ENCODE data around the gene MVB12B.

The MVB12B gene

DNA sequence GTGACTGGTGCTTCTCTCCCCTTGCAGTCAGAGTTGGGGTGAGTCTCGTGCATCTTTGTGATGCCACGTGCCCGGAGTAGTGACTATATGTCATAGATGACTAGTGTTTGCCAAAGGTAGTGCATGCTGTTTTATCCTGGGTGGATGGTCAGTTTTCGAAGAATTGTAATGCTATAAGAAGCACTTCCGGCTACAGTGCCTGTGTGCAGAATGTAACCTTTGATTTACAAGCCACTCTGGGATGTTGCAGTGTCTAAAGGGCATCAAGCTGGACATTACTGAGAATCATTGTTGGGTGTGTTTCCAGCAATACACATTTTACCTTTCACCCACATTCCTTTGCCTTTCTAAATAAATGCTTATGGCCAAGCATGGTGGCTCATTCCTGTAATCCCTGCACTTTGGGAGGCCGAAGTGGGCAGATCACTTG lies 16.7 kb downstream of the MVB12B start:
- Histone ChIP-seq H3K4me1 (ENCODE audit: control insufficient read depth, insufficient read depth, low read length) (peaks cover 28% of the 10 kb centered on the region), H3K36me3 (ENCODE audit: control insufficient read depth, insufficient read depth, low read length) (peaks cover 3% of the 10 kb centered on the region), H3K27me3 (ENCODE audit: control insufficient read depth, insufficient read depth, low read length, poor library complexity, severe bottlenecking) (no peaks in the 10 kb centered on the region), H3K27ac (ENCODE audit: insufficient read depth, low read depth, low read length, poor library complexity, severe bottlenecking) (no peak overlapping the region), H3K9me3 (ENCODE audit: control insufficient read depth, low read length) (no peaks in the 10 kb centered on the region), H3K4me3 (ENCODE audit: insufficient read depth, low read depth, low read length) (no peak overlapping the region)
- 91 to 96% methylated on average over 6 of the region's 6 CpGs for WGBS, 2 experiments

DNA sequence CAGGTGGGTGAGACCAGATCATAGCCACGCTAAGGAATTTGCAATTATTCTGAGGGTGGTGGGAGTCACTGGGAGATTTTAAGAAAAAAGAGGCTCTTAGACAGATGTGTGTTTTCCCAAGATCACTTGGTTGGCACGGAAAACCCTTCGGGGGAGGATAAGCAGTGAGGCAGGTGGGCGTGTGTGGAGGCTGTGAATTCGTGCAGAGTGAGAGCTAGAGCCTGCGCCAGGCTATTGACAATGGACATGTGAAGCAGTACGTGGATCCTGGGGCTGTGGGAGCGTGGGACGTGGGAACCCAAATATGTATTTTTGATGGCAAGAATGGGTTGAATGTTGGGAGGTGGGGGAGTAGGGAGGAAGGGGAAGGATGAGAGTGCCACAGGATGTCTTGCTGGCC lies 19.4 kb downstream of the MVB12B start:
- H3K4me3 ChIP-seq (ENCODE audit: insufficient read depth, low read depth, low read length), result no peak overlapping the region
- peaks cover 28% of the 10 kb centered on the region for H3K4me1 ChIP-seq (ENCODE audit: control insufficient read depth, insufficient read depth, low read length)
- no peaks in the 10 kb centered on the region for H3K27me3 ChIP-seq (ENCODE audit: control insufficient read depth, insufficient read depth, low read length, poor library complexity, severe bottlenecking)
- peaks cover 3% of the 10 kb centered on the region for H3K9me3 ChIP-seq (ENCODE audit: control insufficient read depth, low read length)
- 95 to 96% methylated on average over 9 of the region's 9 CpGs for WGBS, 2 experiments
- H3K27ac ChIP-seq (ENCODE audit: insufficient read depth, low read depth, low read length, poor library complexity, severe bottlenecking), result no peak overlapping the region
- peaks cover 3% of the 10 kb centered on the region for H3K36me3 ChIP-seq (ENCODE audit: control insufficient read depth, insufficient read depth, low read length)

DNA sequence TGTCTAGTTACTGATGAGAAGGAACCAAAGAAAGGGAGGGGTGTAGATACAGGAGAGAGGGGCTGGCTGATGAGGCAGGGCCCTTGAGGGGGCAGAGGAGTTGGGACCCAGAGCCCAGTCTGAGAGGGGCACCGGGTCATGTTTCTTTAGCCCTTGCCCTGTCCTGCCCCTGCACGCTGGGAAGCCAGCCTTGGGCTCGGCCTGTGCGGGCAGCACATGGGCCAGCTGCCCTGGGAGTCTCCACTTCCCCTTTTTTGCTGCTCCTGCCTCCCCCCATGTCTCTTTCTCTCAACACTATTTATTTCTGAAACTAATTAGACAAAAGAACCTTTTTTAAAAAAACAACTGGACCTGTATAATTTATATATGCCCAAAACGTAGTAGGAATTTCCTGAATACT lies 20.5 kb downstream of the MVB12B start:
- H3K4me3 ChIP-seq (ENCODE audit: insufficient read depth, low read depth, low read length), result no peak overlapping the region
- H3K36me3 ChIP-seq (ENCODE audit: control insufficient read depth, insufficient read depth, low read length), result peaks cover 3% of the 10 kb centered on the region
- H3K9me3 ChIP-seq (ENCODE audit: control insufficient read depth, low read length), result peaks cover 3% of the 10 kb centered on the region
- H3K4me1 ChIP-seq (ENCODE audit: control insufficient read depth, insufficient read depth, low read length), result peaks cover 18% of the 10 kb centered on the region
- H3K27me3 ChIP-seq (ENCODE audit: control insufficient read depth, insufficient read depth, low read length, poor library complexity, severe bottlenecking), result no peaks in the 10 kb centered on the region
- H3K27ac ChIP-seq (ENCODE audit: insufficient read depth, low read depth, low read length, poor library complexity, severe bottlenecking), result no peak overlapping the region
- WGBS, 2 experiments, result 88 to 90% methylated on average over 5 of the region's 5 CpGs

DNA sequence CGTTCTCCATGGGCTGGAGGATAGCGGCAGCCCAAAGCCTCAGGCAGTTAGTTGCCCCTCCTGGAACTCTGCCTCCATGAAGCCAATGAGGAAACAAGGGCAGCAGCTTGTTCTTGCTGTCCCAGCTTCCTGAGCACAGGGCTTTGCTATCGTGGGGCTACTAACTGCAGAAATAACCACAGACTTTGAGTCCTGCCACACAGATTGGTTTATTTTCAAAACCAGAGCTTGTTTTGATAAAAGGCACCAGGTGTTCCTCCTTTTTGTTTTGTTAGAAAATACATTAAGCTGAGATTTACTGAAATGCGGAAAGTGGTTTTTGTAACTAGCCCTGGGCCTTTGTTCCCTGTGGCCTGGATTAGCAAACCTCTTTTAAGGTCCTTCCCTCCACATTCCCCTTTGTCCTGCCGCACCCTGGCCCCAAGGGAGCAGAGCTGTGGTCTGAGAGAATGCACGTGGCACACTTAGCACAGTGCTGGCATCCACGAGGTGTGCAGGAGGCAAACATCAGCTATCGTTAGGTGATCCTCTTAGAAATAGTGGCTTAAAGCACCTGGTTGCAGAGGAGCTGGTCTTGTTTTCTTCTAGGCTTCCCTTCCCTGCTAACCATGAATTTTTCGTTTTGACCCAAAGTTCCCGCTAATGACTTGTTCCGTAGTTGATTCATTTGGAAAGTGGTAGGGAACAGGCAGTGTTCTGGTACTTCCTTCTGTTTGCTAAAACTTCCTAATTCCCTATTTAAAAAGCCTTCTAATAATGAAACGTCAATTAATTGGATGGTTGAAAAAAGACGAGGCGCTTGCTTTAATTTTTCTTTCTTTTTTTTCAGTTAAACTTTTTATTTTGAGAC lies 21.5 kb downstream of the MVB12B start:
- Histone ChIP-seq H3K27ac (ENCODE audit: insufficient read depth, low read depth, low read length, poor library complexity, severe bottlenecking) (peak overlapping the region; percentile 81), H3K4me1 (ENCODE audit: control insufficient read depth, insufficient read depth, low read length) (peaks cover 14% of the 10 kb centered on the region), H3K36me3 (ENCODE audit: control insufficient read depth, insufficient read depth, low read length) (peaks cover 3% of the 10 kb centered on the region), H3K9me3 (ENCODE audit: control insufficient read depth, low read length) (peaks cover 3% of the 10 kb centered on the region), H3K4me3 (ENCODE audit: insufficient read depth, low read depth, low read length) (no peak overlapping the region), H3K27me3 (ENCODE audit: control insufficient read depth, insufficient read depth, low read length, poor library complexity, severe bottlenecking) (no peaks in the 10 kb centered on the region)
- WGBS, 2 experiments, result 34 to 52% methylated on average over 10 to 14 of the region's 14 CpGs

DNA sequence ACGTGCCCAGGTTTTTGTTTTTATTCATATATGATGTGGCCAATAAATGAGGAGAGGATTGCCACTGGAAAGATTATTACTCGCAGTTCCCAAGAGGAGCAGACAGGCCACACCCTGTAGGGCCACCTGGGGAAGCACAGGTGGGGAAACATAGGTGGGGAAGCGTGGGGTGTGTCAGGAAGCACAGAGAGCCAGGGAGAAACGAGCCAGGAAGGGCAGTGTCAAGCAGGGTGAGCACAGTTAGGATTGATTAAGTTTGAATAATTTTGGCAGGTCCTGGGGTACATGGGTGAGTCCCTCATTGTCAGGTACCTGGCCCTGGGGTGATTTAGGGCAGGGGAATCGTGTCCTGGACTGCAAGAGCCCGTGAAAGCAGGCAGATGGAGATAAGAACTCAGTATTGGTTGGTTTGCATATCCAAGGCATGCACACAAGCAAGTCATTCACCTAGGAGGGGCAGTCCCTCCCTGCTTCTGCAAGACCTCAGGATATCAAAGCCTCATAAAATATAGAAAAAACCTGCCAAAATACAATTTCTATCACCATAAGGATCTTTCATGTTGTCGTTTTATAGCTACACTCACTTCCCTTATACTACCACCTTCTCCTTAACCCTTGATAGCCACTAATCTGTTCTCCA lies 22.4 kb downstream of the MVB12B start:
- WGBS, 2 experiments, result 83 to 85% methylated on average over 7 of the region's 7 CpGs
- peaks cover 3% of the 10 kb centered on the region for H3K9me3 ChIP-seq (ENCODE audit: control insufficient read depth, low read length)
- no peaks in the 10 kb centered on the region for H3K27me3 ChIP-seq (ENCODE audit: control insufficient read depth, insufficient read depth, low read length, poor library complexity, severe bottlenecking)
- H3K27ac ChIP-seq (ENCODE audit: insufficient read depth, low read depth, low read length, poor library complexity, severe bottlenecking), result no peak overlapping the region
- peaks cover 3% of the 10 kb centered on the region for H3K36me3 ChIP-seq (ENCODE audit: control insufficient read depth, insufficient read depth, low read length)
- no peak overlapping the region for H3K4me3 ChIP-seq (ENCODE audit: insufficient read depth, low read depth, low read length)
- peaks cover 14% of the 10 kb centered on the region for H3K4me1 ChIP-seq (ENCODE audit: control insufficient read depth, insufficient read depth, low read length)

DNA sequence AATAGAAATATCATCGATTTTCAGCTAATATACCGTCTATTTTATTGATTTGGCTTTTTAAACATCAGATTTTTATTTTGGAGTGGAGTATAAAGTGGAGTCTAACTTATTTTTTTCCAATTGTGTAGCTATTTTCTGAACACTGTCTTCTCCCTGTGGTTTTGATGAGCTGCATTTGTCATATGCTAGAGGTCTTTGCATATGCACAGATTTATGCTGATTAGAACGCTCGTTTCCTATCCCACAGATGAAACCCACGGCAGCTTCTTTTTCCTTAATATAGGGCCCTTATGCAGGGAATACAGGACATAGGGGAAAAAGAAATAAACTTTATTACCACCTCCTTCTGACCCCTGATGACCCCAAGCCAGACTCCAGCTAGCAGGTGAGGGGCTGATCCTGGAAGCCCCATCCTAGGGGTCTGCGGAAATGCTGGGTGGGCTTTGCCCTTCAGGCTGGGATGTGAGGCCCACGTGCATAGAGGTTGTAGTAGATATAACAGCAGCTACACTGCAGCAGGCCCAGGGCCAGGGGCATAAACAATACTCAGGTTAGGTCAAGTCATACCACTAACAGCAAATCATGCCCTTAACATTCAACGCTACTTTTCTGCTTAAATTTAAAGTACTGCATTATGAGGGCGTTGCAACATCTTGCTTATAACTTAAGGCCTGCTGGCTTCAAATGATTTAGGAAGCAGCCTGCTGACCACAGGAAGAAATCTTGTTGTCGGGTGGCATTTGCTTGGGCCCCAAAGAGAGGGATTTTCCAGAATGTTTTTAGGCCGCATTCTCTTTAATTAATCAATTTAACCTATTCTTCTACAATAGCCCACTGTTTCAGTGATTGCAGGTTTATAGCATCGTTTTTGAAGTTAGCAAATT lies 28.5 kb downstream of the MVB12B start:
- Histone ChIP-seq H3K4me1 (ENCODE audit: control insufficient read depth, insufficient read depth, low read length) (no peaks in the 10 kb centered on the region), H3K27ac (ENCODE audit: insufficient read depth, low read depth, low read length, poor library complexity, severe bottlenecking) (no peak overlapping the region), H3K36me3 (ENCODE audit: control insufficient read depth, insufficient read depth, low read length) (no peaks in the 10 kb centered on the region), H3K27me3 (ENCODE audit: control insufficient read depth, insufficient read depth, low read length, poor library complexity, severe bottlenecking) (no peaks in the 10 kb centered on the region), H3K4me3 (ENCODE audit: insufficient read depth, low read depth, low read length) (no peak overlapping the region), H3K9me3 (ENCODE audit: control insufficient read depth, low read length) (peaks cover 3% of the 10 kb centered on the region)
- WGBS, 2 experiments, result 93 to 99% methylated on average over 11 of the region's 12 CpGs

DNA sequence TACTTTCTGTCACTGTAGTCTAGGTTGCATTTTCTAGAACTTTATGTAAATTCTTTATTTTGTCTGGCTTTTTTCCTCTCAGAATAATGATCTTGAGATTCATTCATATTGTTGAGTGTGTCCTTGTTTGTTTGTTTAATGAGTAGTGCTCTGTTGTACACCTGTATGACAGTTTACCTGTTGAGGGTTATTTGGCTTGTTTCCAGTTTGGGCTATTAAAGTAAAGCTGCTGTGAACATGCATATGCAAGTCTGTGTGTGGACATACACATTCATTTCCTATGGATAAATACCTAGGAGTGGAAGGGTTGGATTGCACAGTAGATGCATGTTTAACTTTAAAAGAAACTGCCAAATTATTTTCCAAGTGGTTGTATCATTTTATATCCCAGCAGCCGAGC lies 30.4 kb downstream of the MVB12B start:
- Histone ChIP-seq H3K27ac (ENCODE audit: insufficient read depth, low read depth, low read length, poor library complexity, severe bottlenecking) (no peak overlapping the region), H3K36me3 (ENCODE audit: control insufficient read depth, insufficient read depth, low read length) (no peaks in the 10 kb centered on the region), H3K9me3 (ENCODE audit: control insufficient read depth, low read length) (peaks cover under 1% of the 10 kb centered on the region), H3K4me1 (ENCODE audit: control insufficient read depth, insufficient read depth, low read length) (no peaks in the 10 kb centered on the region), H3K4me3 (ENCODE audit: insufficient read depth, low read depth, low read length) (no peak overlapping the region), H3K27me3 (ENCODE audit: control insufficient read depth, insufficient read depth, low read length, poor library complexity, severe bottlenecking) (no peaks in the 10 kb centered on the region)
- 80 to 88% methylated on average over 1 of the region's 1 CpG for WGBS, 2 experiments

DNA sequence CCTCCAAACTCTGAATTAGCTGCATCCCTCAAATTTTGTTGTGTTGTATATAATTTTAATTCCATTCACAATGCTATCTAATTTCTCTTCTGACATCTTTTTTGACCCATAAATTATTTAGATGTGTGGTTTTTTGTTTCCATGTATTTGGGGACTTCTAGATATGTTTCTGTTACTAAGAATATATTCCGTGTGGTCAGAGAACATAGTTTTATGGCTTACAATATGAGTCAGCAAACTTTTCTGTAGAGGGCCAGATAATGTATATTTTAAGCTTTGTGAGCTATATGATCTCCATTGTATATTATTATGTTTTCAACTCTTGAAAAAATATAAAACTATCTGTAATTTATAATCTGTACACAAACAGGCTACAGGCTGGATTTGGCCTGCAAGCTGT lies 33.4 kb downstream of the MVB12B start:
- H3K27ac ChIP-seq (ENCODE audit: insufficient read depth, low read depth, low read length, poor library complexity, severe bottlenecking), result no peak overlapping the region
- 85 to 91% methylated on average over 1 of the region's 1 CpG for WGBS, 2 experiments
- no peaks in the 10 kb centered on the region for H3K36me3 ChIP-seq (ENCODE audit: control insufficient read depth, insufficient read depth, low read length)
- H3K9me3 ChIP-seq (ENCODE audit: control insufficient read depth, low read length), result peaks cover 4% of the 10 kb centered on the region
- H3K4me1 ChIP-seq (ENCODE audit: control insufficient read depth, insufficient read depth, low read length), result peaks cover 4% of the 10 kb centered on the region
- no peak overlapping the region for H3K4me3 ChIP-seq (ENCODE audit: insufficient read depth, low read depth, low read length)
- no peaks in the 10 kb centered on the region for H3K27me3 ChIP-seq (ENCODE audit: control insufficient read depth, insufficient read depth, low read length, poor library complexity, severe bottlenecking)

DNA sequence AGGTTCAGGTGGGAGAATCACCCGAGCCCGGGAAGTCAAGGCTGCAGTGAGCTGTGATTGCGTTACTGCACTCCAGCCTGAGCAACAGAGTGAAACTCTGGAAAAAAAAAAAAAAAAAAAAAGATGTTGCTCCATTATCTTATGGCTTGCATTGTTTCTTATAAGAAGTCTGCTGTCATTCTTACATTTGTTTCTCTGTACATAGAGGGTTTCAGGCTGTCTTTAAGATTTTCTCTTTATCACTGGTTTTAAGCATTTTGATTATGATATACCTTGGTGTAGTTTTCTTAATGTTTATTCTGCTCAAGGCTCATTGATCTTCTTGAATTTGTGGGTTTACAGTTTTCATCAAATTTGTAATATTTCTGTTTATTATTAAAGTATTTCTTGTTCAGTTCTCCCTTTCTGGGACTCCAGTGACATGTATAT lies 35.2 kb downstream of the MVB12B start:
- Histone ChIP-seq H3K4me1 (ENCODE audit: control insufficient read depth, insufficient read depth, low read length) (peaks cover 13% of the 10 kb centered on the region), H3K27ac (ENCODE audit: insufficient read depth, low read depth, low read length, poor library complexity, severe bottlenecking) (no peak overlapping the region), H3K4me3 (ENCODE audit: insufficient read depth, low read depth, low read length) (no peak overlapping the region), H3K27me3 (ENCODE audit: control insufficient read depth, insufficient read depth, low read length, poor library complexity, severe bottlenecking) (no peaks in the 10 kb centered on the region), H3K36me3 (ENCODE audit: control insufficient read depth, insufficient read depth, low read length) (no peaks in the 10 kb centered on the region), H3K9me3 (ENCODE audit: control insufficient read depth, low read length) (peaks cover 4% of the 10 kb centered on the region)
- 93 to 97% methylated on average over 3 of the region's 3 CpGs for WGBS, 2 experiments

DNA sequence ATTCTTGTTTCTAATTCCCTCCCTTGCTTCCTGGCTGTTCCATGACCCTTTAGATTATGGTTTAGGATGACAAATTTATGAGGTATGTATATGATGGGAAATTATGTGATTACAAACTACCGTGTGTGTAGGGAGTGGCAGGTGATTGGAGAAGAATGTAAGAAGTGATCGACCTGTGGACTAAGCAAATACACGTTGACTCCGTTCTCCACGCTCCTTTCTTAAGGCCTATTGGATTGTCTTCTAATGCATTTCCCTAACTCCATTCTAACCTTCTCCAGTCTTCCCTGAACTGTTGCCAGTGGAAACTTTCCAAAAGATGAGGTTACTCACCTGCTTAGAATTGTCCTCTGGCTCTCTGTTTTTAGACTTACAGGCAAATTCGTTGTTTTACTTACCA lies 36.6 kb downstream of the MVB12B start:
- H3K9me3 ChIP-seq (ENCODE audit: control insufficient read depth, low read length), result peaks cover 4% of the 10 kb centered on the region
- no peak overlapping the region for H3K4me3 ChIP-seq (ENCODE audit: insufficient read depth, low read depth, low read length)
- no peaks in the 10 kb centered on the region for H3K36me3 ChIP-seq (ENCODE audit: control insufficient read depth, insufficient read depth, low read length)
- H3K4me1 ChIP-seq (ENCODE audit: control insufficient read depth, insufficient read depth, low read length), result peaks cover 13% of the 10 kb centered on the region
- no peaks in the 10 kb centered on the region for H3K27me3 ChIP-seq (ENCODE audit: control insufficient read depth, insufficient read depth, low read length, poor library complexity, severe bottlenecking)
- WGBS, 2 experiments, result 92 to 98% methylated on average over 6 of the region's 6 CpGs
- H3K27ac ChIP-seq (ENCODE audit: insufficient read depth, low read depth, low read length, poor library complexity, severe bottlenecking), result no peak overlapping the region
